ENCODE measurements around the gene PTBP2.

GRCh38 chr1:96833376-96833775 is 111.8 kb downstream of the PTBP2 start:
- TF ChIP-seq CTCF (IDR thresholded peaks at IDR 0.05) (no peak), EZH2 (IDR thresholded peaks at IDR 0.05) (no peak)
